ENCODE measurements around the gene PHACTR1. TPM values are rescaled to one million over a fixed set of nuclear protein-coding genes. Genes with fewer than 3 reads are reported as not detected.
A peak's percentile ranks its signal among the peaks of the same experiment; 100 is the strongest.

PHACTR1 gene
- total and polyA plus RNA-seq, 4 experiments from 2014 or later = 0.03 to 0.44 (median 0.42) TPM

- no peak overlapping the region for H3K4me3 Mint-ChIP-seq
- intact Hi-C loops (cut with micrococcal nuclease) = no loop called here
- no peaks in the 10 kb centered on the region for H3K36me3 Mint-ChIP-seq
- DNase-seq = no peak
- Histone ChIP-seq H3K27ac (ENCODE audit: low read depth, low read length) (no peak overlapping the region), H3K36me3 (ENCODE audit: insufficient read depth, low read length) (no peaks in the 10 kb centered on the region), H3K4me3 (ENCODE audit: low read length in 2 of 2) (no peak overlapping the region), H3K27me3 (ENCODE audit: insufficient read depth, low read length) (no peaks in the 10 kb centered on the region), H3K4me1 (ENCODE audit: insufficient read depth, low read length) (no peaks in the 10 kb centered on the region), H3K9me3 (ENCODE audit: control insufficient read depth in 1 of 2, low read length in 2 of 2) (no peaks in the 10 kb centered on the region)
- ChIA-PET POLR2A (ENCODE audit: partially characterized antibody) (no interaction called here), CTCF (ENCODE audit: partially characterized antibody) (no interaction called here)
- H3K27me3 Mint-ChIP-seq = peaks cover 20 to 30% of the 10 kb centered on the region in 2 donors
- peaks cover 0 to 4% (median 2%) of the 10 kb centered on the region in 4 donors for H3K4me1 Mint-ChIP-seq
- no peaks in the 10 kb centered on the region for H3K9me3 Mint-ChIP-seq
- no peak overlapping the region for H3K27ac Mint-ChIP-seq
Observed at GRCh38 chr6:12950976-12951375, 234.4 kb downstream of the PHACTR1 start.

- H3K9me3 ChIP-seq (ENCODE audit: control insufficient read depth in 1 of 2, low read length in 2 of 2) = no peaks in the 10 kb centered on the region
- Mint-ChIP-seq H3K27me3 (peaks cover 24 to 33% of the 10 kb centered on the region in 2 donors), H3K36me3 (no peaks in the 10 kb centered on the region), H3K4me3 (no peak overlapping the region), H3K9me3 (no peaks in the 10 kb centered on the region), H3K4me1 (peaks cover 0 to 8% (median 6%) of the 10 kb centered on the region in 4 donors), H3K27ac (no peak overlapping the region)
- H3K36me3 ChIP-seq (ENCODE audit: insufficient read depth, low read length) = no peaks in the 10 kb centered on the region
- no peak overlapping the region for H3K4me3 ChIP-seq (ENCODE audit: low read length in 2 of 2)
- H3K27me3 ChIP-seq (ENCODE audit: insufficient read depth, low read length) = peaks cover 3% of the 10 kb centered on the region
- no peak for DNase-seq
- H3K4me1 ChIP-seq (ENCODE audit: insufficient read depth, low read length) = no peaks in the 10 kb centered on the region
- H3K27ac ChIP-seq (ENCODE audit: low read depth, low read length) = no peak overlapping the region
- intact Hi-C loops (cut with micrococcal nuclease) = no loop called here
- ChIA-PET CTCF (ENCODE audit: partially characterized antibody) (no interaction called here), POLR2A (ENCODE audit: partially characterized antibody) (no interaction called here)
Observed at GRCh38 chr6:12951415-12951814, 234.8 kb downstream of the PHACTR1 start.

- H3K36me3 Mint-ChIP-seq = no peaks in the 10 kb centered on the region
- DNase-seq = no peak
- no peak overlapping the region for H3K27ac Mint-ChIP-seq
- ChIA-PET POLR2A (ENCODE audit: partially characterized antibody) (no interaction called here), CTCF (ENCODE audit: partially characterized antibody) (no interaction called here)
- peaks cover 25 to 37% of the 10 kb centered on the region in 2 donors for H3K27me3 Mint-ChIP-seq
- Histone ChIP-seq H3K27ac (ENCODE audit: low read depth, low read length) (no peak overlapping the region), H3K4me3 (ENCODE audit: low read length in 2 of 2) (no peak overlapping the region), H3K4me1 (ENCODE audit: insufficient read depth, low read length) (peaks cover 2% of the 10 kb centered on the region), H3K27me3 (ENCODE audit: insufficient read depth, low read length) (peaks cover 4% of the 10 kb centered on the region), H3K9me3 (ENCODE audit: control insufficient read depth in 1 of 2, low read length in 2 of 2) (no peaks in the 10 kb centered on the region), H3K36me3 (ENCODE audit: insufficient read depth, low read length) (no peaks in the 10 kb centered on the region)
- H3K4me3 Mint-ChIP-seq = no peak overlapping the region
- intact Hi-C loops (cut with micrococcal nuclease) = no loop called here
- no peaks in the 10 kb centered on the region for H3K9me3 Mint-ChIP-seq
- H3K4me1 Mint-ChIP-seq = peaks cover 2 to 14% (median 10%) of the 10 kb centered on the region in 4 donors
Observed at GRCh38 chr6:12952318-12952717, 235.8 kb downstream of the PHACTR1 start.

- peaks cover 8% of the 10 kb centered on the region for H3K27me3 ChIP-seq (ENCODE audit: insufficient read depth, low read length)
- no peaks in the 10 kb centered on the region for H3K36me3 ChIP-seq (ENCODE audit: insufficient read depth, low read length)
- peak overlapping the region; percentile 67 to 92 (median 85) for H3K4me3 Mint-ChIP-seq
- peaks cover 9 to 26% (median 21%) of the 10 kb centered on the region in 4 donors for H3K4me1 Mint-ChIP-seq
- H3K27ac ChIP-seq (ENCODE audit: low read depth, low read length) = no peak overlapping the region
- ChIA-PET CTCF (ENCODE audit: partially characterized antibody) (no interaction called here), POLR2A (ENCODE audit: partially characterized antibody) (no interaction called here)
- H3K9me3 Mint-ChIP-seq = peaks cover 0 to 3% (median 0%) of the 10 kb centered on the region in 8 donors
- H3K36me3 Mint-ChIP-seq = no peaks in the 10 kb centered on the region
- intact Hi-C loops (cut with micrococcal nuclease) = no loop called here
- no peak overlapping the region for H3K4me3 ChIP-seq (ENCODE audit: low read length in 2 of 2)
- no peak overlapping the region for H3K27ac Mint-ChIP-seq
- no peak for DNase-seq
- peaks cover 11% of the 10 kb centered on the region for H3K4me1 ChIP-seq (ENCODE audit: insufficient read depth, low read length)
- H3K9me3 ChIP-seq (ENCODE audit: control insufficient read depth in 1 of 2, low read length in 2 of 2) = no peaks in the 10 kb centered on the region
- H3K27me3 Mint-ChIP-seq = peaks cover 33 to 44% of the 10 kb centered on the region in 2 donors
Observed at GRCh38 chr6:12955956-12956355, 239.4 kb downstream of the PHACTR1 start.

GRCh38 chr6:12956991-12957320 lies 240.4 kb downstream of the PHACTR1 start:
- peaks cover 33 to 42% of the 10 kb centered on the region in 2 donors for H3K27me3 Mint-ChIP-seq
- peak overlapping the region in 2 of 7 donors; percentile 13 for H3K27ac Mint-ChIP-seq
- H3K4me1 ChIP-seq (ENCODE audit: insufficient read depth, low read length) = peaks cover 11% of the 10 kb centered on the region
- H3K9me3 ChIP-seq (ENCODE audit: control insufficient read depth in 1 of 2, low read length in 2 of 2) = no peaks in the 10 kb centered on the region
- intact Hi-C loops (cut with micrococcal nuclease) = no loop called here
- H3K4me3 Mint-ChIP-seq = peak overlapping the region; percentile 84 to 92 (median 87)
- no peak overlapping the region for H3K27ac ChIP-seq (ENCODE audit: low read depth, low read length)
- H3K36me3 Mint-ChIP-seq = no peaks in the 10 kb centered on the region
- DNase-seq = no peak
- ChIA-PET CTCF (ENCODE audit: partially characterized antibody) (no interaction called here), POLR2A (ENCODE audit: partially characterized antibody) (no interaction called here)
- peaks cover 9 to 26% (median 21%) of the 10 kb centered on the region in 4 donors for H3K4me1 Mint-ChIP-seq
- no peaks in the 10 kb centered on the region for H3K36me3 ChIP-seq (ENCODE audit: insufficient read depth, low read length)
- H3K27me3 ChIP-seq (ENCODE audit: insufficient read depth, low read length) = peaks cover 8% of the 10 kb centered on the region
- H3K9me3 Mint-ChIP-seq = peaks cover 0 to 4% (median 0%) of the 10 kb centered on the region in 8 donors
- H3K4me3 ChIP-seq (ENCODE audit: low read length in 2 of 2) = peak overlapping the region; percentile 14 to 53

- peak overlapping the region; percentile 84 to 92 (median 87) for H3K4me3 Mint-ChIP-seq
- H3K9me3 Mint-ChIP-seq = peaks cover 0 to 4% (median 0%) of the 10 kb centered on the region in 8 donors
- H3K36me3 Mint-ChIP-seq = no peaks in the 10 kb centered on the region
- Histone ChIP-seq H3K4me3 (ENCODE audit: low read length in 2 of 2) (peak overlapping the region; percentile 14 to 53), H3K36me3 (ENCODE audit: insufficient read depth, low read length) (no peaks in the 10 kb centered on the region), H3K4me1 (ENCODE audit: insufficient read depth, low read length) (peaks cover 11% of the 10 kb centered on the region), H3K9me3 (ENCODE audit: control insufficient read depth in 1 of 2, low read length in 2 of 2) (no peaks in the 10 kb centered on the region), H3K27me3 (ENCODE audit: insufficient read depth, low read length) (peaks cover 8% of the 10 kb centered on the region), H3K27ac (ENCODE audit: low read depth, low read length) (no peak overlapping the region)
- peaks cover 30 to 37% of the 10 kb centered on the region in 2 donors for H3K27me3 Mint-ChIP-seq
- peak in 4 of 5 donors; percentile 0 to 5 (median 2) for DNase-seq
- ChIA-PET POLR2A (ENCODE audit: partially characterized antibody) (no interaction called here), CTCF (ENCODE audit: partially characterized antibody) (interaction anchor here (1.4 kb wide), 1 partner anchor 18 kb away, joined by 4 read pairs; no protein-coding TSS in a partner anchor)
- intact Hi-C loops (cut with micrococcal nuclease) = no loop called here
- peak overlapping the region in 3 of 7 donors; percentile 13 to 39 (median 13) for H3K27ac Mint-ChIP-seq
- H3K4me1 Mint-ChIP-seq = peaks cover 9 to 26% (median 21%) of the 10 kb centered on the region in 4 donors
Observed at GRCh38 chr6:12957321-12958051, 240.9 kb downstream of the PHACTR1 start.

- Mint-ChIP-seq H3K27me3 (peaks cover 27 to 40% of the 10 kb centered on the region in 2 donors), H3K36me3 (no peaks in the 10 kb centered on the region), H3K4me3 (peak overlapping the region; percentile 84 to 92 (median 87)), H3K9me3 (peaks cover 0 to 4% (median 0%) of the 10 kb centered on the region in 8 donors), H3K27ac (no peak overlapping the region), H3K4me1 (peaks cover 9 to 30% (median 22%) of the 10 kb centered on the region in 4 donors)
- no peak for DNase-seq
- Histone ChIP-seq H3K36me3 (ENCODE audit: insufficient read depth, low read length) (no peaks in the 10 kb centered on the region), H3K4me1 (ENCODE audit: insufficient read depth, low read length) (peaks cover 11% of the 10 kb centered on the region), H3K9me3 (ENCODE audit: control insufficient read depth in 1 of 2, low read length in 2 of 2) (no peaks in the 10 kb centered on the region), H3K27ac (ENCODE audit: low read depth, low read length) (no peak overlapping the region), H3K27me3 (ENCODE audit: insufficient read depth, low read length) (peaks cover 8% of the 10 kb centered on the region), H3K4me3 (ENCODE audit: low read length in 2 of 2) (no peak overlapping the region)
- intact Hi-C loops (cut with micrococcal nuclease) = no loop called here
- CTCF ChIA-PET (ENCODE audit: partially characterized antibody) = interaction anchor here (0.6 to 1.4 kb wide), 2 partner anchors 18 to 1303 kb away, joined by 3 to 4 read pairs; no protein-coding TSS in a partner anchor
- POLR2A ChIA-PET (ENCODE audit: partially characterized antibody) = no interaction called here
Observed at GRCh38 chr6:12958052-12958706, 241.6 kb downstream of the PHACTR1 start.

Data from CD4-positive, alpha-beta memory T cell (primary cell).